ENCODE data around the gene CLDN14. TPM values are rescaled to one million over a fixed set of nuclear protein-coding genes. Genes with fewer than 3 reads are reported as not detected.

The CLDN14 gene
- total RNA-seq, 2 donors from 2014 or later: not detected

DNA sequence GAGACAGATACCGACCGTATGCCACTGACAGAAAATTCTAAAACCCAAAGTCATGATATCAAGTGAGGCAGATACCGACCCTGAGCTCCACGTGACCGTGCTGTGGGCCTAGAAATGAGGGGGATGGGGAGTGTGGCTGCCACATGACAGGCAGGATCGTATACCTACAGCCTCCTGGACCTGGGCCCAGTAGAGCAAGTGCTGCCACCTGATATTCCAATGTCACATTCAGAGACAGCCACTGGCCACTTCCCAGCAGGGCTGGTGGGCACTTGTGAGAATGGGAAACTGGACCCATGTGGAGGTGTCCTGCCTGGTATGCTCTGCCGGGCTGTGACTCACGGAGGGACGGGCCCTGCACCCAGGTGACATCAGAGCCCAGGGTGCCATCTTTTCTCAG is 44.6 kb upstream of the CLDN14 start:
- no peaks in the 10 kb centered on the region for H3K27me3 ChIP-seq (replicated peaks; ENCODE audit: insufficient read depth)
- no peaks in the 10 kb centered on the region for H3K36me3 ChIP-seq
- H3K4me1 ChIP-seq (replicated peaks): no peaks in the 10 kb centered on the region
- no peak overlapping the region for H3K27ac ChIP-seq
- no peaks in the 10 kb centered on the region for H3K9me3 ChIP-seq
- no peak for DNase-seq (ENCODE audit: low spot score)
- no peak overlapping the region for H3K4me3 ChIP-seq
- WGBS: 86% methylated on average over 9 of the region's 9 CpGs
- TF ChIP-seq POLR2AphosphoS5 (IDR thresholded peaks at IDR 0.05): no peak
- TF ChIP-seq, protein P1, sequence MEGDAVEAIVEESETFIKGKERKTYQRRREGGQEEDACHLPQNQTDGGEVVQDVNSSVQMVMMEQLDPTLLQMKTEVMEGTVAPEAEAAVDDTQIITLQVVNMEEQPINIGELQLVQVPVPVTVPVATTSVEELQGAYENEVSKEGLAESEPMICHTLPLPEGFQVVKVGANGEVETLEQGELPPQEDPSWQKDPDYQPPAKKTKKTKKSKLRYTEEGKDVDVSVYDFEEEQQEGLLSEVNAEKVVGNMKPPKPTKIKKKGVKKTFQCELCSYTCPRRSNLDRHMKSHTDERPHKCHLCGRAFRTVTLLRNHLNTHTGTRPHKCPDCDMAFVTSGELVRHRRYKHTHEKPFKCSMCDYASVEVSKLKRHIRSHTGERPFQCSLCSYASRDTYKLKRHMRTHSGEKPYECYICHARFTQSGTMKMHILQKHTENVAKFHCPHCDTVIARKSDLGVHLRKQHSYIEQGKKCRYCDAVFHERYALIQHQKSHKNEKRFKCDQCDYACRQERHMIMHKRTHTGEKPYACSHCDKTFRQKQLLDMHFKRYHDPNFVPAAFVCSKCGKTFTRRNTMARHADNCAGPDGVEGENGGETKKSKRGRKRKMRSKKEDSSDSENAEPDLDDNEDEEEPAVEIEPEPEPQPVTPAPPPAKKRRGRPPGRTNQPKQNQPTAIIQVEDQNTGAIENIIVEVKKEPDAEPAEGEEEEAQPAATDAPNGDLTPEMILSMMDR (IDR thresholded peaks at IDR 0.05): no peak
- TF ChIP-seq POLR2A (IDR thresholded peaks at IDR 0.05): no peak
- intact Hi-C loops (cut with DNase I): no loop called here

DNA sequence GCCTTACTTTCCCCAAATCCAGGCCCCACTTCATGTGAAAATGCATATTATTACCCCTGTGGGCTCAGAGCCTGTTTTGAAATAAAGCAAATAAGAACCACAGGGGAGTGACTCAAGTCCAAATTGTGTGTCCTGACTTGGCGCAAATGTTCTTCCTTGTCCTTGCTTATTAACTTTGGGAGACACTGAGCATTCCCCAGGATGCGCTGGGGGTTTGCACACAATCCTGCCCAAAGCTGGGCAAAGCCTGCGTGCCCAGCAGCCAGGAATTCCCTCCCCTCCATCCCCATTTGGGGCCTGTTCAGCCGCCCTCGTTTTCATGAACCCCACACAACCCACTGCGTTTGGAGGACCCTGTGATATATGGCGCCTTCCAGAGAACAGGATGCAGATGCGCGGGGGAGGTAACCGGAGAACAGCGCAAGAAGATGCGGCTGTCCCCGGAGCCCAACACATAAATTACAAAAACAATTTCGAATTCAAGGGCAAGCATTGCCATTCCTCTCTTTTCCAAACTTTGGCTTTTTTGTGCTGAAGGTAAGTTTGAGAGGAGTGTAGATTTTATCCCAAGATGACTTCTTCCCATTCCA is 42.4 kb upstream of the CLDN14 start:
- H3K36me3 ChIP-seq: no peaks in the 10 kb centered on the region
- 79% methylated on average over 14 of the region's 14 CpGs for WGBS
- intact Hi-C loops (cut with DNase I): no loop called here

DNA sequence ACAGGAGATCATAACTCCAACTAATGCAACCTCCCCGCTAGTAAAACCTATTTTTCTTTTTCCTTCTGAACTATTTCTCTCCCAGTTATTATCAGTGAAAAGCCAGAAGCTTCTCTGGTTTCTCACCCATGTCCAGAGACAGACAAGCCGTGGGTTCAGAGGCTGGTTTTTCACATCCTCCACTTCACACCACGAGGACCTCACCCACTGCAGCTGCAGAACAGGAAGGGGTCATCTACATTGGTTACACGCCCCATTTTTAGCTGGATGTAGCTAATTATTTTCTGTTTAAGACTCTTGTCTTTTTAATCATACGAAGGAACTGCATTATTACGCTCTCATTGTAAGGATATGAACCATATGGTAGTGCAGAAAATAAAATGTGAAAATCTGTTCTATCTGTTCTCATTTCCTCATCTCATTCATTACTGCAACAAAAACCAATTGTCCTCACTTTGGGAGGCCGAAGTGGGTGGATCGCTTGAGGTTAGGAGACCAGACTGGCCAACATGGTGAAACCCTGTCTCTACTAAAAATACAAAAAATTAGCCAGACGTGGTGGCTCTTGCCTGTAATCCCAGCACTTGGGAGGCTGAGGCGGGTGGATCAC is 39.1 kb upstream of the CLDN14 start:
- Histone ChIP-seq H3K9me3 (no peaks in the 10 kb centered on the region), H3K4me3 (no peak overlapping the region), H3K27me3 (replicated peaks; ENCODE audit: insufficient read depth) (no peaks in the 10 kb centered on the region), H3K4me1 (replicated peaks) (no peaks in the 10 kb centered on the region), H3K36me3 (no peaks in the 10 kb centered on the region), H3K27ac (no peak overlapping the region)
- no peak for DNase-seq (ENCODE audit: low spot score)
- no peak for TF ChIP-seq POLR2AphosphoS5 (IDR thresholded peaks at IDR 0.05)
- TF ChIP-seq, protein P1 (IDR thresholded peaks at IDR 0.05): no peak
- no peak for TF ChIP-seq POLR2A (IDR thresholded peaks at IDR 0.05)
- intact Hi-C loops (cut with DNase I): no loop called here
- WGBS: 83% methylated on average over 10 of the region's 10 CpGs

More for the DNA sequence above, 42.4 kb upstream of the CLDN14 start:
- TF ChIP-seq POLR2AphosphoS5 (IDR thresholded peaks at IDR 0.05) (peak; percentile 54), POLR2A (IDR thresholded peaks at IDR 0.05) (no peak)
- H3K27ac ChIP-seq: peak overlapping the region in 1 of 2 donors; percentile 27
- H3K4me3 ChIP-seq: no peak overlapping the region
- H3K27me3 ChIP-seq (replicated peaks; ENCODE audit: insufficient read depth): no peaks in the 10 kb centered on the region
- H3K4me1 ChIP-seq (replicated peaks): no peaks in the 10 kb centered on the region
- no peaks in the 10 kb centered on the region for H3K9me3 ChIP-seq
- DNase-seq (ENCODE audit: low spot score): peak; percentile 42

DNA sequence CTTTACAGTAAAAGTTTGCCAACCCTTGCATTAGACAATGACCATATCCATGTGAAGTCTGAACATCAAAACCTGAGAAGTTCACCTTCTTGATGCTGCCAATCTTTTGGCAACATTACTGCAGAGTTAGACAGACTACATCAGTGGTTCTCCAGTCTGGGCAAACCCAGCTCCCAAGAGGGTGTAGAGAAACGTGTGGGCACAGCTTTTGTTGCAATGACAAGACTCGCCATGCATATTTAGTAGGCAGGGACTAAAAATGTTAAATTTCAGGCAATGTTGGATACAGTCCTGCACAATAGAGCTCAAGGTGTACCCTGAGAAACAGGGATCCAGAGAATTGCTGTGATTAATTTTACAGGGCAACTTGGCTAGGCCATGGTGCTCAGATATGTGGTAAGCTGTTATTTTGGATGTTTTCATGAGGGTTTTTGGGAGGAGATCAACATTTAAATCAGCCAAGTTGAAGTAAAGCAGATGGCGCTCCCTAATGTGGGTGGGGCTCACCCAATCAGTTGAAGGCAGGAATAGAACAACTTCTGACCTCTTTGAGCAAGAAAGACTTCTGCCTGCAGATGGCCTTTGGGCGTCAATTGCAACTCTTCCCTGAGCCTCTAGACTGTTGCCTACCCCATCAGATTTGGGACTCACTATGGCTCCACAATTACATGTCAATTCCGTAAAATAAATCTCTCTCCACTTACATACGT is 37.6 kb upstream of the CLDN14 start:
- WGBS: 92% methylated on average over 6 of the region's 6 CpGs
- intact Hi-C loops (cut with DNase I): no loop called here

DNA sequence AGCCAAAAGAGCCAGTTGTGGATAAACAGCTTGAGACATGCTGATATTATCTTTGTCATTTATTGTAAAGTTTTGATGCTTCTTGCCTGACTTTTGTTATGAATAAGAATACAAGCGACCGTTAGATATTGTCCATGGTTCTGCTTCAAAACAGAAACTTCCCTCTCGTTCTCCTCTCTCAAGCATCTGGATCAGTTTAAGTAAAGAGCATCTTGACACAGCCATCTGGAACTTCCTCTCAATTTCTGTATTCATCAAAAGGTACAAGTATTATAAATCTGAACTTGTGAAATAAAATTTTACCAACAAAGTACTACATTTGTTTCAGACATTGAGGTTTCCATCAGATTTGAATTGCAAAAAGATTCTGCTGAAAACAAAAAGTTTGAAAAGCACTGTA is 36.4 kb upstream of the CLDN14 start:
- Histone ChIP-seq H3K27ac (no peak overlapping the region), H3K4me3 (no peak overlapping the region), H3K36me3 (no peaks in the 10 kb centered on the region), H3K27me3 (replicated peaks; ENCODE audit: insufficient read depth) (no peaks in the 10 kb centered on the region), H3K4me1 (replicated peaks) (peaks cover 3% of the 10 kb centered on the region), H3K9me3 (no peaks in the 10 kb centered on the region)
- TF ChIP-seq POLR2AphosphoS5 (IDR thresholded peaks at IDR 0.05): no peak
- intact Hi-C loops (cut with DNase I): no loop called here
- 53% methylated on average over 3 of the region's 3 CpGs for WGBS
- DNase-seq (ENCODE audit: low spot score): no peak

More for the DNA sequence above, 37.6 kb upstream of the CLDN14 start:
- Histone ChIP-seq H3K27me3 (replicated peaks; ENCODE audit: insufficient read depth) (no peaks in the 10 kb centered on the region), H3K27ac (no peak overlapping the region), H3K9me3 (no peaks in the 10 kb centered on the region), H3K4me3 (no peak overlapping the region), H3K4me1 (replicated peaks) (no peaks in the 10 kb centered on the region), H3K36me3 (no peaks in the 10 kb centered on the region)
- no peak for DNase-seq (ENCODE audit: low spot score)
- TF ChIP-seq, protein P1 (IDR thresholded peaks at IDR 0.05): no peak
- TF ChIP-seq POLR2AphosphoS5 (IDR thresholded peaks at IDR 0.05) (no peak), POLR2A (IDR thresholded peaks at IDR 0.05) (no peak)

Measured in prostate gland (tissue), 2 donors.